HG02642 (cell line): Measurements from ENCODE around the gene ATP6V0A4.
"Not testable (repeated sequence)": the region's sequence is repeated elsewhere in the genome, so short reads cannot be mapped to it uniquely, and the experiment has no call there.

ENCODE experiments used
- ATAC-seq: cut with Tn5 transposase; IDR thresholded peaks from one replicate; pipeline ENCODE4 v1.9.1; 2021; ENCODE audit warnings: mild to moderate bottlenecking; ENCODE audit not compliant: unreplicated experiment, poor library complexity

The ATP6V0A4 gene

DNA sequence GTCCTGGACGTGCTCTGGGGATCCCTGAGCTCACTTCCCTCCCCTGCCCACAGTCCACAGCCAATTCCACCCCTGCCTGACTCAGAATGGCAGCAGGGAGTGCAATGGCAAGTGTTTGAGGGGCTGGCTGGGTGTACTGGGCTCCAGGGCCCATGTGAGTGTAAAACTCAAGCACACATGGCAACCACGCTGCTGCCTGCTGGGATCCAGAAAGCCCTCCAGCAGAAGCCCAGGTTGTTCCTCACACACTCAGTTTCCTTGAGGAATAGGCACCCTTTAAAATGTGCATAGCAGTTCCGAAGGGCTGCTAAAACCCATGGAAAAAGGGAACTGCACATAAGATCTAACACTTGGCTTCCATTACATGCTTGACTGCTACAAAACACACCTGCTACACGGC lies 11.3 kb upstream of the ATP6V0A4 start:
- no peak for ATAC-seq

DNA sequence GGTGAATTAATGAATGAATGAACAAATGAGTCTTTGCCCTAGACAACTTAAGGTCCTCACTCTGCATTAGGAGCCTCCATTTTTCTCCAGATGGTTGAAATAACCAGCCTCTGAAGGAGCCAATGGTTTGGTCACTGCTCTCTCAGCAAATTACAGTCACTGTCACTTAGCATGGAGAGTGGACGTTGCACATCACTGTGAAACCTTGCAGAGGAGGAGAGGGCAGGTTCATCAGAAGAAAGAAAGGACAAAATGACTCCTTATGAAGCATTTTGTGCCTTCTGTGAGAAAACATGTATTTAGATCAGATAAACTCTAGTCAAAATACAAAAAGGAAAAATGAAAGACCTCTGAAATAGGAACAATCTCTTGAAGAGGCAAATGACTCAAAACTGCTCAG lies 6.6 kb upstream of the ATP6V0A4 start:
- ATAC-seq, result no peak

DNA sequence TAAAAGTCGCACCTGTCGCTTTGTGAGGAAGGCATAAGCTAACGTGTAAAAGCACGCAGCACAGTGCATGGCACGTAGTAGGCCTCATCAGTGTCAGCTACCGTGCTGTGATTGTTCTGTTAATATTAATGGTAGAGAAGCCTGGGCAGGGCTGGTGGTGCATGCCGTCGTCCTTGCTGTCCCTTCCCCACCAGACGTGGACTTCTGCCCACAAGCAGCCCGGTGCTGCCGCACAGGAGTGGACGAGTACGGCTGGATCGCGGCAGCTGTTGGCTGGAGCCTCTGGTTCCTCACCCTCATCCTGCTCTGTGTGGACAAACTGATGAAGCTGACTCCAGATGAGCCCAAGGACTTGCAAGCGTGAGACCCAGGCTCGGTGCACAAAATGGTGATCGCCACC lies 4.7 kb upstream of the ATP6V0A4 start:
- ATAC-seq, result no peak

DNA sequence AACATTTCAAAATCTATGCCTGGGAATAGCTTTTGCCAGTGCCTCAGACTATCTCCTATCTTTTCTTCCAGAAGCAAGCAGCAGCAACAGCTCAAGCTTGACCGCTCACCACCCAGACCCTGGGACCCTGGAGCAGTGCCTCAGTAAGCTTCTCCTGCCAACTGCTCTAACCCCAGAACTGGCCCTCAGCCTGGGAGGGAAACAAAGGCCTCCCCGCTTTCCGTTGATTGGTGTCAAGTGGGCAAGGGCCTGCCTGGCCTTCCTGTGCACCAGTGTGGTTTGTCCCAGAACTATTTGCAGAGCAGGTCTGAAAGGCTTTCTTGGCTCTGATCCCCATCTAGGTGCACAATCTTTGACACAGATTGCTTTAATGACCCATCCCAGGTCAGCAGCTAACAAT lies 3.3 kb upstream of the ATP6V0A4 start:
- ATAC-seq, result no peak

DNA sequence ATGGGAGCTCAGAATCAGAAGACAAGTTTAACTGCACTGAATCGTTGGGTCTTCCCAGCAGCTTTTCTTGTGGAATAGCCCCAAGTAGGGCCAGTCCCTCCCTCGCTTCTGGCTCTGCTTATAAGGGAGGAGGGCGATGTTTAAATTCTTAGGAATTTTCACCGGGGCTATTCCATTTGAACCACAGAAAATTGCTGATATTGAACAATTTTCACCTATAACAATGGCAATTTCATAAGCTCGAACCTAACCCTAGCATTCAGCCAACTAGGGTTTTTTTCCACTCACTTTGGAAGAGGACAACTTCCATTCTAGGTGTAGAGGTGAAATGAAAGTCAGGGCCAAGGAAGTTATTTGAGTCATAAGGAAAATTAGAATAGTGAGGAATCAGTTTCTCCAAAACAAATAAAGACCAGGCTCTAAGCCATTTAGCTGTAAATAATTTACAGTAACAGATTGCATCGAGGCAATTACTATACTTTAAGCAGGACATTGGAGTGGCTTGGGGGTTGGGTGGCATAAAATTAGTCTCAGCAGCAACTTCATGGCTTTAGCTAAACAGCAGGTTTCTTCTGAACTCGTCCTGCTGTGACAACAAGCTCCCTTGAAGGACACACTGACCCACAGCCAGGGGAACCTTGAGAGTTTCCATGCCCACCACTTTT lies 1.5 kb upstream of the ATP6V0A4 start:
- ATAC-seq, result no peak

DNA sequence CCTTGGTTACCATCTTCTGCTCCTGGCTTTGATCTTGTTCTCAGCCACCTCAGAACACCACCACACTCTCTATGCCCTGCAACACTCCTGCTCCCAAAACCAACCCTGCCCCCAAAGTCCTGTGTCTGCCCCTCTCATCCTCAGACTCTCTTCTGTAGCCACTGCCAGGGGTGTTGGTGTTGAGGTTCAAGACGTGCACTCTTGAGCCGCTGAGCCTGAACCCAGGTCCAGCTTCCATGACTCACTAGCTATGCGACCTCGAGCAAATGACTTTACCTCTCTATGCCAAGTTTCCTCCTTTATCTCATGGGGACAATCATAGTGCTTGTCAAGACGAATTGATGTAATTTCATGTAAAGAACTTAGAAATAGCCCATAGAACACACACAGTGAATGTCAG lies 840 bp upstream of the ATP6V0A4 start:
- no peak for ATAC-seq

DNA sequence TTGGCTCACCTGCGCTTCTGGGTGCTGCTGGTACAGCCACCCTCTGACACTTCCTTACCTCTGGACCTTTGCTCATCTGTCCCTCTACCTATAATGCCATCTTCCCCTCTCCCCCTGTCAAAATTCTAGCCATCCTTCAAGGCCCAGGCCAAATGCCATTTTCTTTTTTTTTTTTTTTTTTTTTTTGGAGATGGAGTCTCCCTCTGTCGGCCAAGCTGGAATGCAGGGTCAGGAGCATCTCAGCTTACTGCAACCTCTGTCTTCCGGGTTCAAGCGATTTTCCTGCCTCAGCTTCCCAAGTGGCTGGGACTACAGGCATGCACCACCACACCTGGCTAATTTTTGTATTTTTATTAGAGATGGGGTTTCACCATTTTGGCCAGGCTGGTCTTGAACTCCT lies 950 bp downstream of the ATP6V0A4 start:
- ATAC-seq, result not testable (repeated sequence)

DNA sequence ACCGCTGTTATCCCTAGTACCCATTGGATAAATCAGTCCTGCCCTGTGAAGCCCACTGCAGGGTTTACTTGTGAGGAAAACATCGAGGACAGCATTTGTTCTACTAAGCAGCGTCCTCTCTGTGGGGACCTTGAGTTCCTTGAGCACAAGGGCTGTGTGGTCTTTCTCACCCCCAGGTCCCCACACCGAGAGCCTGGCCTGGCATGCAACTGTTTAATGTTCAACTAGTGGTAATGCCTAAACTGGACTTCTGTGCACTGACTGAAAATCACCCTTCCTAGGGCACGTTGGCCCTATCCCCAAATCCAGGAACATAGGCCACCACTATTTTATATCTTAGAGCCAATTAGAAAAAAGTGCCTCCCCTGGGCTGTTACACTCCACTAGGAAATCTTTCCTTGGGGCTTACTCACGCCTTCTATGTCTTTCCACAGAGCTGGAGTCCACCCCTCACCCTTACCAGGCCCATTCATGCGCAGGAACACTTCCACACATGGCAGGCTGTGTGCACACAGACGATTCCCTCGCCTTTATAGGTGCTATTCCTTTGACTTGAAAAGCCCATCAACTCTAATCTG lies 1.9 kb downstream of the ATP6V0A4 start:
- no peak for ATAC-seq

DNA sequence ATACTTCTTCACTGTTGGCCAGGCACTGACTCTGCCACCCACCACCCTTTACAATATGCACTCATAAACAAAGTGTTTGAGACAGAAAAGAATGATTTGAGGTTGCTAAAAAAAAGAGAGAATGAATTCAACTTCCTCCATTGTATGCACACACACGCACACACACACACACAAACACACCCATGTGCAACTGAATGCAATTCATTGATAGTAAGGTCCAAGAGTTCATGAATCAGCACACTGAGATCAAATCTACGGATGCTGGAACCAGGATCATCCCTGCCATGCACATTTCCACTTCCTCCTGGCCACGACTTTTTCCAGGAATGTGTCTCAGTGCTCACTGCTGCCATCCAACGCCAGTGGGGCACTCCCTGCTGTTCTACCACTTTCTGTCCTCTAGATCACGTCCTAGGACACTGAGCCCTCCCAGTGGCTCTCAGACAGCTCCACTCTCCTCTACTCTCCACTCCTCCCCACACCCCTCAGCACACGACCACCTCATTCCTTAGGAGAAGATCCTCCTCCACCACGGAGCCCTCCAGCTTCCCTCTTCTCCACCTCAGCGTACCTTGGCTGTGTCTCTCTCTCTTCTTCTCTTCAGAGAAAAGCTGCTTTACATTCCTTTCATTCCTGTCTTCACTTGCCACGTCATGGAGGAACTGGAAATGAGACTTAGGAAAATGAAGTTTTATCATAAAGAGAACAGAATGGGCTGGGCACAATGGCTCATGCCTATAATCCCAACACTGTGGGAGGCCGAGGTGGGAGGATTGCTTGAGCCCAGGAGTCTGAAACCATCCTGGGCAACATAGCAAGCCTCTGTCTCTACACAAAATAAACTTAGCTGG lies 12.2 kb downstream of the ATP6V0A4 start:
- ATAC-seq, result no peak

DNA sequence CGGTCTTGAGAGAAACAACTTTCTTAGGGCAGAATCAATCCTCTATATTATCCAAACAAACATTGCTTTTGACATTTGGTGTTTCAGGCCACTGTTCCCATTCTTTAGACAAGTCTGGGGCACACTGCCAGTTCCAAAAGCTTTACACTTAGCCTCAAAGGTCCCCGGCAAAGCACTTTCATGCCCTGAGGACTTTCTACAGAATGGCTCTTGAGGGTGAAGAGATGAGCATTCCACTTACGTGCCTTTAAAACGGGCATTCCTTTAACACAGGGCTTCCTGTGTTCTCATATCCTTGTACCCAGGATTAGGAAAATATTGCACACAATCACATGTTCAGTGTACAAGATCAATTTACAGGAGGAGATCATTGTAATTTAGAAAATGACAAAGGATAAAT lies 13.3 kb downstream of the ATP6V0A4 start:
- ATAC-seq, result no peak

DNA sequence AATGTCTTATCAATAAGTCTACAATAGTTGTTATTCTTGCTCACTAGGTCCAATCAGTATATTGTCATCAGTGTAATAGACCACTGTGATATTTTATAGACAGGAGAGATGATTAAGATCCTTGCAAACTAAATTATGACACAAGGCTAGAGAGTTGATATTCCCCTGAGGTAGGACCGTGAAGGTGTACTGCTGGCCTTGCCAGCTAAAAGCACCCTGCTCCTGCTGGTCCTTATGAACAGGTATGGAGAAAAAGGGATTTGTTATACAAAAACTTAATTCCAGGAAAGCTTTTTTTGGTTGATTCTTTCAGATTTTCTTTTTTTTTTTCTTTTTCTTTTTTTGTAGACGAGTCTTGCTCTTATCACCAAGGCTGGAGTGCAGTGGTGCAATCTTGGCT lies 17.0 kb downstream of the ATP6V0A4 start:
- no peak for ATAC-seq

DNA sequence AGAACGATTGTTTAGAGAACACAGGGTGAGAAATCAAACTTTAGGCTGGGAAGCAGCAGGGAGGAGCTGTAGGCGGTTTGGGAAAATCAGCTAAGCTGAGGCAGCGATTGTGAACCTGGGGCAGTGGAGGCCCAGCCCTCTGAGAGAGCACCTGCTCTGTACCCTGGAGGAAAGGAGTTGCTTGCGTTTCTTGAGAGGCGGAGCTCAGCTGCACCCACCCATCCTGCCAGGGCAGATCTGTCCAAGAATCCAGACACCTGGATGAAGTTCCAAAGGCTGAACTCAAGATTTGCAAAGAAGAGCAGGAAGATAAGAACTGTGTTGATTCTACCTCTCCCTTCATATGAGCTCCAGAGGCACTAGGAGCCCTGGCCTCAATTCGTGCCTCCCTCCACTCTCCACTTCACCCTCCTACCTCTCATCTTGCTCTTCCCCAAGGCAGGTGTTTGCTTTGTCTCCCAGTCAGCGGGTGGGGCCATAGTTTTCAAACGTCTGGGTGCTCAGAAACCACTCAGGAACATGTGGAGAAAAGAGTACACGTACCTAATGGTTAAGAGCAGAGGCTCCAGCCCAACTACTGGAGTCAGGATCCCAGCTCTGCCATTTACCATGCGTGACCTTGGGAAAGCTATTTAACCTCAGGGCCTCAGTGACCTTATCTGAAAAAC lies 21.7 kb downstream of the ATP6V0A4 start:
- ATAC-seq, result no peak

DNA sequence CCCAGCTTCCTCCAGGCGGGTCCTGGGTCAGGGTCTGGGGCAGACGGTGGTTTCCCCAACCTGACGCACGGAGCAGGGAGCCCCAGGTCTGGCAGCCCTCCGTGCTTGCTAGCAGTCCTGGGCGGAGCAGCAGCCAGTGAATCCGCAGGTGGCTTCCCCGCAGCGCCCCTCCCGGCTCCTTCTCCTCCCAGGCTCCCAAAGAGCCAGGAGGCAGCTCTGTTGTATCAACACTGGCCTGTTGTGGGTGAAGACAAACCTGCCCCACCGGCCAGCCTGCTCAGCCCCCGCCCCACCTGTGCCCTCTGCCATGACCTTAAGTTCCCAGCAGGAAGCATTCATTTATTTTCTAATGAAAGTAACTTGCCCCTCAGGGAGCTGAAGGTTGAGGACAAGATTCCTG lies 24.2 kb downstream of the ATP6V0A4 start:
- no peak for ATAC-seq

DNA sequence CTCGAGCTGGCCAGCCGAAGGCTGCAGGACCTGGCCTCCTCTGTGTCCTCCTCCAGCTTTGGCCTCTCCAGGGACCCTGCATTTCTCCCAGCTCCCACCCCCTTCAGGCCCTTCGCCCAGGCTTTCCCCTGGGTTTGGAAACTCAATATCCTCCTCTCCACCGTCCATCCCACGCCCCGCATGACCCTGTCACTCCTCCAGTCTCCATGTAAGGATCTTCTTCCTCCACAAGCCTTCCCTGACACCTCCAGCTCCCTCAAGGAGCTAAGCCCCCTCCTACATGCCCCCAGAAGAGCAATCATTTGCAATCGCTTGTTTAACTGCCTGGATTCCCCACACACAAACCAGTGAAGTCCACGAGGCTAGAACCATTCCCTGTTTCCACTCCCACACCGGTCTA lies 24.8 kb downstream of the ATP6V0A4 start:
- ATAC-seq, result no peak

DNA sequence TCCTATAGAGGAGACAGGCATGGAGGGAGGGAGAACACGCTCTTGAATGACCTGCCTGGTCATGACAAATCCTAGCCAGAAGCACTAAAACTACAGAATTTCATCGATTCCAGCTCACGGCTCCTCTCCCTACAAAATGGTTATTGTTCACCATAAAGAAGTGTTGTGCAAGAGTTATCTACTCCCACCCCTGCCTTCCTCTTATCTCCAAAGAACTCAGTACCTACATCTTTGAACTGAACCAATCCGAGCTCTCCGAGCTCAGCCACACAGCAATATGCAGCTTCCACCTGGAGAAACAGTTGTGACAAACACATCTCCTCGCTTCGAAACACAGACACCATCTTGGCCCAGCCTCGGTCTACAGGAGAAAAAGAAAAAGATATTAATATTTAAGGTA lies 27.1 kb downstream of the ATP6V0A4 start:
- no peak for ATAC-seq

DNA sequence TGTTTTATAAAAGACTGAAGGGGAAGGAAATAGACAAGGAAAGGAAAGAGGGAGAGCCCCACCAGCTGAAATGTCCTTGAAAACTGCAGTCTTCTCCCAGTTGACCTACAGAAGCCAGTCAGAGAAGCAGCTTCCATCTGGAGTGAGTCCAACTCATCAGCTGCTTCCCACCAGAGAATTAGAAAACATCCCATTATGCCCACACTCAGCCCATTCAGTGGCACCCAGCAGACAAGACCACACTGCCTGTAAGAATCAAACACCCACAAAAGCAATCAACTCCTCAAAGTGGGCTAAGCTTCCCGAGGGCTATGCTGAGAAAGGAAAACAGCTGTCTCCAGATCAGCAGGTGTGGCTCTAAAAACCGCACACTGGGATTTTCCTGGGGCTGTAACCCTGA lies 29.8 kb downstream of the ATP6V0A4 start:
- ATAC-seq, result no peak

DNA sequence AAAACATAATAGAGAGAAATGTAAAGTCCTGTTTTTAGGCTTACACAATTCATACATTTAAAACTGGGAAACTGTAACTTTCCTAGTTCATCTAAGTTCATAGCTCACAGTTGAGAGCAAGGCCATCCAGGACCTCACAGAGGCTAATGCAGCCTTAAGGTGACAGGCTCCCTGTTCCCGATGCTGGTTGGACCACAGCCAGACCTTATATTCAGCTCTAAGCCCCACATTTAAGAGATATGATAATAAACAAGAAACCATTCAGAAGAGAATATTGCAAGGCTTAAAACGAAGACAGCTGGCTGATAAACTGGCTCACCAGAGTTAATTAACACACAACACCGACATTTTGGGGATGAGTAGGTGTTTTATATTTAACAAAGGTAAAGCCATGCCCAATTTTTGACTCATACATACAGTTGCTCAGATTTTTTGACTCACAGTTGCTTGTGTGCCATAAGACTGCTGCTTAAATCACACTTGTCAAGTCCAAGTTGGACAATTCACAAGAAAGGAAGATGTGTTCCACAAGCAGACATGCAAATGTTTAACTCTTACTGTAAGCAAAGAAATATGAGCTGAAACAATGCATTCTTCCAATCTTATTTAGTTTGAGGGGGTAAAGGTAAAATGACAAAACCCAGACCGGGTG lies 41.3 kb downstream of the ATP6V0A4 start:
- no peak for ATAC-seq

DNA sequence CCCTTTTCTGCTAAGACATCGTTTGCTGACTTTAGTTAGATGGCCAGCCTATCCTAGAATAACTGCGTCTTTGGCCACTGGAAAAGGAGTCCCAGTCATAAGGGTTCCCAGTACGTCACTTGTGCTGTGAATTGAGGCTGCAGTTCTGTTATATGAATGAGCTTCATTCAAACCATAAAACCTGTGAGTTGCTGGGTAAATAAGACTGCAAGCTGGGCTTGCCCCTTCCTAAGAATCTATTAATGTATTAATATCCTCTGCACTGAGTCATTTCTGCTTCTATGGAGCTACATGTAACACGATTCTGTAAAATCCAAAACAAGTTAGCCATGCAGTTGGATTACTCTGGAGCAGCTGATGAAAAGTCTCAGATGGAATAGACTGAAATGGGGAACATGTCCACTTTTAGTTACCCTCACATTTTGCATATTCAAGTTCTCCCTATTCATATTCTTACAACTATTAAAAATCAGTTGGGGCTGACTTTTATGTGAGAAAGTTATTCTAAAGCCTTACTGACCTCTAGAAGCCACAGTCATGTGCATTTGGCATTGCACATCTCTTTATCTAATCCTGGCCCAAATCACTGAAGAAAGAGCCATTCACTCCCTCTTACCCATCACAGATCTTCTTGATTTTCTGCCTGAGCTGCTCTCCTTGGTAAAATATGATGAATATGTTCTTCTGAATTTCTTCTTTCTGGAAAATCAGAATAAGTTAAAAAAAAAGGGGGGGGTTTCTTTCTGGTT lies 42.0 kb downstream of the ATP6V0A4 start:
- no peak for ATAC-seq

DNA sequence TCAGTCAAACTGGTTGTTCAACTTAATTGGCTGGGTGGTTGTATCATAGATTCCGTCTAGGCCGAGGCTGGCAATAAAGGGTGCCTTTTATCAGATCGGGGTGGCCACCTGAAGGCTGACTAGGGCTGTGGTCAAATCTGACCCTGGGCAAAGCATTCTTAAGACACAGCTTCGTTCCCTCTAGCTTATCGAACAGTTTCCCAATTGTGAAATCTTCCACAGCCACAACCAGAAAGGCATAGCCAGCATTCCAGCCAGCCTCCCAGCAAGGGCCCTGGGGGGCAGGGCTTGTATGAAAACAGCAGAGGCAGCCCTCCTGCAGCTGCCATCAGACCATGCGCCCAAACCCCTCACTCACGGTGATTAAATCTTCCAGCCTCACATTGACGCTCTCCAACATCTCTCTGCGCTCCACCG lies 42.7 kb downstream of the ATP6V0A4 start:
- no peak for ATAC-seq

DNA sequence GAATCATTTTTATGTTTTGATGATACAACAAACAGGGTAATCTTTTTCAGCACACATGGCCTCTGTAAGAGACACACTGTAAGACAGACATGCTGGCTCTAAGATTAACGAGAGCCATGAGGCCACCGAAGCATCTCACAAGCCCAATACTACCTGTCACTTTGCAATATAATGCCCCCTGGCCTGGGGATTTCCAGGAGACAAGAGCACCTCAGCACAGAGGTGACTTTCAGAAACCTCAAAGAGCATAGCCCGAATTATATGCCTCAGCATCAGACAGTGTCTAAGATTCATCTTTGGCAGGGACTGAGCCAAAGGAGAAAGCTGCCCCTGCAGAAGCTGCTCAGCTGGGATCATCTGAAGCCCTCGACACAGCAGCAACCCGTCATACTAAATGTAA lies 44.4 kb downstream of the ATP6V0A4 start:
- no peak for ATAC-seq
